HG03175 (cell line): Measurements from ENCODE around the gene PNCK.

Experiments
- ATAC-seq: cut with Tn5 transposase; IDR thresholded peaks from one replicate; pipeline ENCODE4 v1.9.1; 2021; ENCODE audit warnings: mild to moderate bottlenecking, moderate library complexity; ENCODE audit not compliant: unreplicated experiment

PNCK gene

DNA sequence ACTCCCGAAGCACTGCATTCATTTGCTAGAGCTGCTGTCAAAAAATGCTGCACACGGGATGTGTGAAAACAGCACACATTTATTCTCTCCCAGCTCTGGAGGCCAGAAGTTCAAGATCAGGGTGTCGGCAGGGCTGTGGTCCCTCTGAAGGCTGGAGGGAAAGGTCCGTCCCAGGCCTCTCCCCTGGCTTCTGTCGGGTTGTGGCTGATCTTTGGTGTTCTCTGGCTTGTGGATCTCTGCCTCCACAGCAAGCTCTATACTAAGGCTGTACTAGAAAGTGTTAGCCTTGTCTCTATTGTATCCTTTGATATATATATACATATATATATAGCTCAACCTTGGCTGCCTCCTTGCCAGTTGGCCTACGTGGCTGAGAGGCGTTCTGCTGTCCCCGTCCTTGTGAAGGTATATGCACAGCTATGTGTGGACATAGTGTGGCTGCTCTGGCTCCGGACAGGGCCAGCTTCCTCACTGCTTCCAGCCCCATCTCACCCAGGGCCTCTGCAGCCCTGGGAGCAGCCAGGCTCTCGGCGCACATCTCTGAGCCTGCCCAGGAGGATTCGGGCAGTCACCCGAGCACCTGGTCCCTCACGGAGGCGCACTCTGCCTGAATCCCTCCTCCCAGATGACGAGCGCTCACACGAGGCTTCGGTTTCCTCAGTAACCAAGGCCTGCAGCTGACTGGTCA, 41.6 kb downstream of the PNCK start:
- ATAC-seq: no peak

DNA sequence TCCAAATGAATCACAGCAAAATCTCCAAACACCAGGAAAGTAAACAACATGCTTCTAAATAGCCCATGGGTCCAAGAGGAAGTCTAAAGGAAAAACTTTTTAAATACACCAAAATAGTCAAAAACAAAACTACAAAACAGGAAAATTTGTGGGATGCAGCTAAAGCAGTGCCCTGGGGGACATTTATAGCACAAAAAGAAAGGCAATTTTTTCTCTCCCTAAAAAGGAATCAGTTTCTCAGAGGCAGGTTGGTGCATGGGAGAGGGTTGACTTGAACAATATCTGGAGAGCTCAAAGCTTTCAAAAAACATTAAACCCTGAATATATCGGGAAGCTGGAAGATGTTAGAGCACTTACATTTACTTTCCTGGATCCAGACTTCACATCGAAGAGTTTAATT, 42.3 kb downstream of the PNCK start:
- ATAC-seq: no peak

DNA sequence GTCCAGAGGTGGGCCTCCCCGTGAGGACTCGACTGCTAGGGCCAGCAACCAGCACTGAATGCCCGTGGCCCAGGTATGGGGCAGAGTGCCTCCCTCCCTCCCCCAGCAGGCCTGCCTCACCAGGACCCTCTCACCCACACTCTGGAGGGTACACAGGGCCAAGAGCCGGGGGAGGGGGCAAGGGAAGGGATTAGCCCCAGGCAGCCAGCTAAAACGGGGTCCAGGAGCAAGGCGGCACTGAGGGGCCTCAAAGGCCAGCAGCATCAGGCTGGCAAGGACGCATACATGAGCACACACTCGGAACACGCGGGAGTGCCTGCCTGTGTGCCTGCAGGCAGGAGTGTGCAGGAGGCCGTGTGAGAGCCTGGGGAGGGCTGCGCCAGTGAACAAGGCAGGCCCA, 44.9 kb downstream of the PNCK start:
- ATAC-seq: no peak

DNA sequence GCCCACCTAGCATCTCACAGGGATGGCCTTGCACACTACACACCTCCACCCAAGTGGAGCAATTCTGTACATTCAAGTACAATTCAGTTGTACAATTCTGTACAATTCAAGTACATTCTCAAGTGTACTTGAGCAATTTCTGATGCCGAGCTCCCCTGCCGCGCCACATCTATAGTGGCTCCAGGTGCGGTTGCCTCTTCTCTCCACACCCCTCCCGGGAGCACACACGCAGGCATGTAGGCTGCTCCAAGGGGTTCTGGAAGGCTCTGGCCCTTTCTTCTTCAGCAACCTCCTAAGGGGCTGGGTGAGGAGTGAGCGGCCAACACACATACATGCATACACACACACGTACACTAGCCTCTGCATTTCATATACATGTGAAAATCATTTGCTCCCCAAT, 45.5 kb downstream of the PNCK start:
- no peak for ATAC-seq

DNA sequence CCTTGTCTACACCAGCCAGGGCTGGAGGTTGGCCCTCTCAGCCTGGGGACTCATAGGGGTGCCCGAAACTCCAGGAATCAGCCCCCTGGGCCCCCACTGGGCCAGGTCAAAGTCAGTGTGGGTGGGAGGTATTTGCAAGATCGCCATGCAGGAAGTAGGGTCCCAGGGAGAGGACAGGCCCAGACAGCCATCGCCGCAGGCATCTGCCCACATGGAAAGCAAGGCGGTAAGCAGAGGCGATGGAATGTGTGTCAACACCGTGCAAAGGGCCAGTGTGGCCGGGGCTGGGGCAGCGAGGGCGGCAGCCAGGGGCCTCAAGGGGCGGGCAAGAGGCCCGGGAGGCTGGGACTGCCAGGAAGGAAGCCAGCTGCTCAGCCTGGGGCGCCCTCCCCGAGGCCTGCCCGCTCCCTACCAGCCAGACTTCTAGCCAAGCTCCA, 45.9 kb downstream of the PNCK start:
- no peak for ATAC-seq

DNA sequence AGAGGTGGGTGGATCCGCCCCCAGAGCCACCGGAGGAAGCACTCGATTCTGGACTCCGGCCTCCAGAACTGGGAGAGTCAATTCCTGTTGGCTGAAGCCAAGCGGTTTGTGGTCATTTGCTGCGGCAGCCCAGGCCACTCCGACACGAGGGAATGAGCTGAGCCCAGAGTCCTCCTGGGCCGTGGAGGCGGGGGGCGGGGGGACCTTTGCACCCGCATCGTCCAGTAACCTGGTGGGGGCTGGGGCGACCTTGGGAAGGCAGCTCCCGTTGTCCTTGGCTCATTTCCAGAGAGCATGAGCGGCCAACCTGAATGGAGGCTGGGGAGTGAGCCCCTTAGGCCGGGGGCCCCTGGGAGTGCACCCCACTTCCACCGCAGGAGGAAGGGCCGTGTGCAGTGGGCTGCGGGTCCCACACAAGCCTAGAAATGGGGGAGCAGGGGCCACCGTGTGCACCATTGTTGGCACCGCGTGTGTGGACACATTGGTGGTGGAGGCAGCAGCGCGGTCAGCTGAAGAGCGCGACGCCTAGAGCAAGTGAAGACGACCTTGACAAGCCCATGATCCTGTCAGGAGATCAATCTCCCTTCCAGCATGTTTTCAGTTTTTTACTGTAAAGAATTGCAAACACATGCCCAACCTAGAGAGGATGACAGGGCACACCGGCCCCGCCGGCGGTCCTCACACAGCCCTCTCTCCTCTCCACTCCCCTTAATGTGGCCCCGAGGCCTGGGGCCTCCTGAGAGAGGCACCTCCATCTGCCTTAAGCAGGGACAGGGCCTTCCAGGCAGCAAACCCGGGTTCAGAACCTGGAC, 46.5 kb downstream of the PNCK start:
- ATAC-seq: no peak

DNA sequence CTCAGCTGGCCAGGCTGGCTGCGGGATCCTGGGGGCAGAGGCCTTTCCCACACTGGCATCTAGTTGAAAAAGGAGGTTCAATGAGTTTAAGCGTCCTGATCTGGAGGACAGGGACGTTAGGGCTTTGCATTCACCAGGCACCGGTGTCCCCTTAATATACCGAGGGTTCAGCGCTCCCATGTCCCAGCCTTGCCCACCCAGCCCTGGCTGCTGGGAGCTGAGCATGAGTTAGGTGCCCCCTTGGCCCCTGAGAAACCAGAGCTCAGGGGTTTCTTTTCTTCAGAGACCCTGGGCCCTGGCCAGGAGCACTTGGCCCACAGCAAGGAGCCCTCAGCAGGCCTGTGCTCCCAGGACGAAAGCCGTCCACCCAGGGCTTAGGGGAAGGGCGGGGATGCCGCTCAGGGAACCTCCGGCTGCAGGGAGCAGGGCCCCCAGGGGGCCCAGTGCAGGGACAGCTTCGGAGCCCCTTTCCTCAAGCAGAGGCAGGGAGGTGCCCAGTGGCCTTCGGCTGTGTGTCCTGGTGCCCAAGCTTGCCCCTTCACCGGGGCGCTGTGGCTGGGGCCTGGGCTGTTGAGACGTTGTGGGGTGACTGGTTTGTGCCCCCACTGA, 47.5 kb downstream of the PNCK start:
- ATAC-seq: no peak

DNA sequence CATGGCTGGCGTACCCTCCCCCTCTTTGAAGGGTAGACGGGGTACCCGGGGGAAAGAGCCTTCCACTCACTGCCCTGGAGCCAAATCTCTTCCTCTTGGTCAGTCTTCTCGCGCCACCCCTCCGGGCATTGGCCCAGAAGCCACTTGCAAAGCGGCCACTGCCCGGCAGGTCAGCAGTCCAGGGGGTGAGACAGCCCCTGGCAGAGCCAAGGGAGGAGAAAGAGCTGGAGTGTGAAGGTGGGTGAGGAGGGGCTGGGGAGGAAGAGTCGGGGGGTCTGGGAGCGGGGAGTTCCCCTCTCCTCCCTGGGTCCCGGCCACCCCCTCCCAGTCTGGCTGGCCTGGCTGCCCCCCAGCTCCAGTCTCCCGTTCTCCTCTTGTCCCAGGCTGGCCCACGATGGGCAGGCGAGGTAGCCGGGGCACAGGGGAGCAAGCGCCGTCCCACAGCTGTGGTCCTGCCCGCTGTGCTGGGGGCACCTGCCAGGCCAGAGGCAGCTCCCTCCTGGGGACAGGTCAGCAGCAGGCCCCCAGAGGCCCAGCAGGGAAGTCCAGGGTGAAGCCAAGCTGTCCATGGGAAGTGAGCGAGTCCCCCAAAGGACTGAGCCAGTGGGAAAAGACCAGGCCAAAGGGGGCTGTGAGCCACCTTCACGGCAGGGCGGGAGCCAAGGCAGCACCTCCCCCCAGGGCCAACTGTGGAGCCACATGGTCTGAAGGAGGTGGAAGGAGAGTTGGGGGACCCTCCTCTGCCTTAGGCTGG, 48.2 kb downstream of the PNCK start:
- ATAC-seq: no peak

DNA sequence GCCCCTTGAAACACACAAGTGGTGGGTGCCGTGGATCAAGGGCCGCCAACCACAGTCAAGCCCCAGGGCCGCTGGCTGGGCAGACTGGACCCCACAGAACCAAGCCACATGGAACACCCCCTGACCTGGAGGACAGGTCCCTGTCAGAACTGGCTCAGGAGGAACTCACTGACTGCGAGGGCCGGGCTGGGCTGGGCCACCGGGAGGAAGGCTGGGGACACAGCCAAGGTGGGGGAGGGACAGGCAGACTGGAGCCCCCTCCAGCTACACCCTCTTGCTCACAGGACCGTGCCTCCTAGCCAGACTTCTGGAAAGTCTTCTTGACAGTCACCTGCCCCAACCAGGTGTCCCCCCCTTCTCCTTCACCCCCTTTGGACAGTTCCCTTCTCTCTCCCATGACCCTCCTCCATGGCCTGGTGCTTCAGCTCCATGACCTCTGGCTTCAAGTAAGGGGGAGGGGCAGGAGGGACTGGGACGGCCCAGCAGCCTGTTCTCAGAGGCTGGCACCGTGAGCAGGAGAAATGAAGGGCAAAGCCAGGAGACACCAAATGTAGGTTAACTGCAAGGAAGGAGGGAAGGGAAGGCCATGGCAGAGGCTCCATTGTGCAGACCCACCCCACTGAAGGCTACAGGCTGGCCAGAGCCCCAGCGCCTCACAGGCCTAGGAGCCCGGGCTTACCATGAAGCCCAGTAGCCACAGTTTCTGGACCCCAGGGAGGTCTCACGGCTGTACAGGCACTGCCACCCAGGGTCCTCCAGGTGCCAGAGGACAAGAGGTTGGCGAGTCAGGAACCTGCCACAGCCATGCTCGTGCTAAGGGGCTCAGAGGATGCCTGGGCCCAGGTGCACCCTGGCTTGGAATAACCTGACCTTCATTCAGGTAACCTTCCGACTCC, 49.2 kb downstream of the PNCK start:
- ATAC-seq: no peak

DNA sequence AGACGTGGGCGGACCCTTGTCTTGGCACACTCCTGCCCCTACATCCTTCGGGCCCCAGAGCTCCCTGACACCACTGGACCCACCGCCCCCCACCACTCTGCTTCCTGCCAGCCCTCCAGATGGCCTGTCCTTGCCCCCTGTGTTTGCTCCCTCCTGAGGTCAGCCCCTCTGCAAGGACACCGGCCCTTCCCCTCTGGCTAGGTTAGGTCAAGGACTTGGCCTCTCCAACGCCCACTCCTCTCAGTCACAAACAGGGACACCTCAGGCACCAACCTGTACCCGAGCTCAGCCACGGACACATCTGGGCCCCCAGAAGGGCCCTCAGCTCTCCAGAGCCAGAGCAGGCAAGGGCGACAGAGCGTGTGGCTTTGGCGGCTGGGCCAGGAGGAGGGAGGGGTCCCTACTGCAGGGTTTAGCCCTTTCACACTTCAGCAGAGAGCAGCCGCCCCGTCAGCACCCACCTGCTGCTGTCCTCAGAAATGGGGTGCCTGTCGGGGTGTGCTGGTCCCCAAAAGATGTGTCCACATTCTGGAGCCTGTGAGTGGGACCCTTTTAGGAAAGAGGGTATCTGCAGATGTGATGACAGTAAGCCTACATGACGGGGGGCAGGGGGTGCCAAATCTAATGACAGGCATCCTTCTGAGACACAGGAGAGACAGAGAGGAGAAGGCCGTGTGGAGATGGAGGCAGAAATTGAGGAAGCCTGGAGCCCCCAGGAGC, 50.1 kb downstream of the PNCK start:
- ATAC-seq: no peak

DNA sequence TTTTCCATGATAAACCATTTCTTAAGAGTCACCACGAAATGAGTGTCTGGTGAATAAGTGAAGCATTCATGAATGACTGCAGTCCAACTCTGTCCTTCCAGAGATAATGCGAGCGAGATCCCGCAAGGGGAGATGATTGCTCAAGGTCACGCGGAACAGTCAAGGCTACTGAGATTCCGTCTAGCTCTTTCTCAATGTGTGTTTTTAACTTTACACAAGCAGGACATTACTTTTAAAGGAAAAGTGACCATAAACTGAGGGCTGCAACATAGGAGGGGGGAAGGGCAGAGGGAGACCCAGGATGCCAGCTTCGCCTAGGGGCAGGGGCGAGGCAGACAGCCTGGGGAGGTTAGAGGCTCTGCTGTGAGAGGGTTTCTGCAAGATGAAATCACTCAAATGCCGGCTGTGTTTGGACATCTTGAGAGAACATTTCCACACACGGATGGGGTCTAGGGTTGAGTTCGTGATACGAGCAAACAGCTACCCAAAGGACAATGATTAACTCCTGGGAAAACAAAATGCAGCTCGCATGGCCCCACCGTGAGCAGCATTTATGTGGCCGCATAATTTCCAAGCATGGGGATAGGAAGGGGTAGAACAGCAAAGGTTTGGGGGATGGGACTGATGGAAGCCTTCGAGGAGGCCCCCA, 50.8 kb downstream of the PNCK start:
- no peak for ATAC-seq

DNA sequence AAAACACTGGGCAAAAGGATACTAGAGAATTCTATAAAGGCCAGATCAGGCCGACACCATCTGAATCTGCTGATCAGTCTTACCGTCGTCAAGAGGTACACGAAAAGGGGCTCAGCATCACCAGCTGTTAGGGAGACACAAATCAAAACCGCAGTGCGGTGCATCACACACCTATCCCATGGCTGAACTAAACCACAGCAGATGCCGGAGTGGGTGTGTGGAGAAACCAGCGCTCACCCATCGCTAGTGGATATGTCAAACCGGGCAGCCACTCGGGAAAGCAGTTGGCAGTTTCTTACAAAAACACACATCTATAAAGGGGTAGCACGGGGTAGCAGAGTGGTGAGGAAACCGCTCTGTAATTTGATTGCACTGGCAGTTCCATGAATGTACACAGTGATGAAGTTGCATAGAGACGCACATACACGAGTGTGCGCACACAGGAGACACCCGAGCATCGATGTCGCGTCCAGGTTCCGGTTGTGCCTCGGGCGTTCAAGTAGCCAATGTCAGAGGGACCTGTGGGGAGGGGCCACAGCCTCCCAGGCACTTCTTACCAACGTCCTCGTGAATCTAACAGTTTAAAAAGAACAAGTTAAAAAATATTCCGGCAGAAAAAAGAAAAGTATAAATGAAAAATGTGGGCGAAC, 51.5 kb downstream of the PNCK start:
- ATAC-seq: no peak

DNA sequence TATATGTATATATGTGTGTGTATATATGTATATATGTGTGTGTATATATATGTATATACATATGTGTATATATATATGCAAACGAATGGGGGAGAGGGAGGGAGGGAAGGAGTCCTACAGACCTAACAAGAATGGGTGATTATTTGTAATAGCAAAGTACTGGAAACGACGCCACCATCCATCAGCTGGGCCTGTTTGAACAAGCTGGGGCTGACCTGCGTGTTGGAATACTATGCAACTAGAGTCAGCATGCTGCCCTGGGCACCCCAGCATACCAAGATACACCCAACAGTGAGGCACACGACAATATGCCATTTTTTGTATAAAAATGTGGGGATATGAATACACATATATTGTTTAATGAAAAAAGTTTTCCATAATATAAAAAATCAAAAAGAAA, 53.0 kb downstream of the PNCK start:
- no peak for ATAC-seq
